Left lobe of liver (tissue), 2 donors: ENCODE measurements around the gene LAMB4. TPM values are rescaled to one million over a fixed set of nuclear protein-coding genes. Genes with fewer than 3 reads are reported as not detected.

Experiments used
- ATAC-seq: fragments of 200-7000 bp; cut with Tn5 transposase; one replicate; pipeline ENCODE4 v1.9.1; 2020; ENCODE audit warnings: mild to moderate bottlenecking, moderate library complexity
- DNase-seq: peaks from one replicate; pipeline ENCODE4 v3.0.0-alpha.2; 2020; ENCODE audit warnings: low spot score
- total RNA-seq: library from RNA; stranded (reverse); gene quantifications from one replicate; pipeline ENCODE4 v1.2.1, GENCODE V29; 2021
- donor health status: DM: no; HTN: no; CAD: no; lungs with moderate emphysema.
- donor health status: DM: no; HTN: yes; CAD: no.

Gene LAMB4, protein sequence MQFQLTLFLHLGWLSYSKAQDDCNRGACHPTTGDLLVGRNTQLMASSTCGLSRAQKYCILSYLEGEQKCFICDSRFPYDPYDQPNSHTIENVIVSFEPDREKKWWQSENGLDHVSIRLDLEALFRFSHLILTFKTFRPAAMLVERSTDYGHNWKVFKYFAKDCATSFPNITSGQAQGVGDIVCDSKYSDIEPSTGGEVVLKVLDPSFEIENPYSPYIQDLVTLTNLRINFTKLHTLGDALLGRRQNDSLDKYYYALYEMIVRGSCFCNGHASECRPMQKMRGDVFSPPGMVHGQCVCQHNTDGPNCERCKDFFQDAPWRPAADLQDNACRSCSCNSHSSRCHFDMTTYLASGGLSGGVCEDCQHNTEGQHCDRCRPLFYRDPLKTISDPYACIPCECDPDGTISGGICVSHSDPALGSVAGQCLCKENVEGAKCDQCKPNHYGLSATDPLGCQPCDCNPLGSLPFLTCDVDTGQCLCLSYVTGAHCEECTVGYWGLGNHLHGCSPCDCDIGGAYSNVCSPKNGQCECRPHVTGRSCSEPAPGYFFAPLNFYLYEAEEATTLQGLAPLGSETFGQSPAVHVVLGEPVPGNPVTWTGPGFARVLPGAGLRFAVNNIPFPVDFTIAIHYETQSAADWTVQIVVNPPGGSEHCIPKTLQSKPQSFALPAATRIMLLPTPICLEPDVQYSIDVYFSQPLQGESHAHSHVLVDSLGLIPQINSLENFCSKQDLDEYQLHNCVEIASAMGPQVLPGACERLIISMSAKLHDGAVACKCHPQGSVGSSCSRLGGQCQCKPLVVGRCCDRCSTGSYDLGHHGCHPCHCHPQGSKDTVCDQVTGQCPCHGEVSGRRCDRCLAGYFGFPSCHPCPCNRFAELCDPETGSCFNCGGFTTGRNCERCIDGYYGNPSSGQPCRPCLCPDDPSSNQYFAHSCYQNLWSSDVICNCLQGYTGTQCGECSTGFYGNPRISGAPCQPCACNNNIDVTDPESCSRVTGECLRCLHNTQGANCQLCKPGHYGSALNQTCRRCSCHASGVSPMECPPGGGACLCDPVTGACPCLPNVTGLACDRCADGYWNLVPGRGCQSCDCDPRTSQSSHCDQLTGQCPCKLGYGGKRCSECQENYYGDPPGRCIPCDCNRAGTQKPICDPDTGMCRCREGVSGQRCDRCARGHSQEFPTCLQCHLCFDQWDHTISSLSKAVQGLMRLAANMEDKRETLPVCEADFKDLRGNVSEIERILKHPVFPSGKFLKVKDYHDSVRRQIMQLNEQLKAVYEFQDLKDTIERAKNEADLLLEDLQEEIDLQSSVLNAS (N-terminal part only)
- total RNA-seq = not detected

DNA sequence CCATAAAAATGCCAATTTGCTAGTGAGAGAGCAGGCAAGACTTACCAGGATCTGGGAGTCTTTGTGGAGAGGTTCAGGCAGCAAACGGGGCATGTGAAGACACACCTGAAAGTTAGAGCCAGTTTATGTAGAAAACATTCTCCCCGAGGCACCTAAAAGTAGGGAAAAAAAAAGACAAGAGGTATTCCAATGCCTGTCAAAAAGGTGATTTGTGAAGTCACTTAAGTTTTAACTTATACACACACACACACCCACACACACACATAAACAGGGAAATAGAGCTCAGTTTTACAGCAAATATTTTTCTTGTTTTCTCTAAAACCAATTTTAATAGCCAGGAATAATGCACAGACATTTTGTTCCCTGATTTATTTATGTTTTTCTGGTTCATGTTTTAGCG, at the start of gene LAMB4:
Gene LAMB4, minus strand, starts transcription at position 101 of the 400 bp plus-strand sequence. CDS start 7,197 bp downstream, outside the sequence.
- DNase-seq (no peak), ATAC-seq (no peak)

DNA sequence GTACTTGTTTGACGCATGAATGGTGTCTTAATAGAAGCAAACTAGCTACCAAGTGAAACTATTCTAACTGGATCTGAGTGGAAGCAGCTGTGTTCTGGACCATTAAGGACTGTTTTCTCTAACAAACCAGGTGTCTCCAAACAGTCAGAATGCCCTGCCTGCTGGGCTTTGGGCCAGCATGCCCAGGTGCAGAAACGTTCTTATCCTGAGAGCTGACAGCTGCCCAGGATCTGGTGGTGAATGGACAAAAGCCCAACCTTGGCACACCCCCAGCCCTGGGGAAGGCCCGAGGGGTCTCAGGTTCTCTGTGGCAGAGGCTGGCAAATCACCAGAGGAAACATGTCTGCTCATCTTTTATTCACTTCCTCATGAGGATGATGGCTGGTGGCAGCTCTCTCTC, 48.2 kb upstream of the LAMB4 start:
- DNase-seq = no peak

DNA sequence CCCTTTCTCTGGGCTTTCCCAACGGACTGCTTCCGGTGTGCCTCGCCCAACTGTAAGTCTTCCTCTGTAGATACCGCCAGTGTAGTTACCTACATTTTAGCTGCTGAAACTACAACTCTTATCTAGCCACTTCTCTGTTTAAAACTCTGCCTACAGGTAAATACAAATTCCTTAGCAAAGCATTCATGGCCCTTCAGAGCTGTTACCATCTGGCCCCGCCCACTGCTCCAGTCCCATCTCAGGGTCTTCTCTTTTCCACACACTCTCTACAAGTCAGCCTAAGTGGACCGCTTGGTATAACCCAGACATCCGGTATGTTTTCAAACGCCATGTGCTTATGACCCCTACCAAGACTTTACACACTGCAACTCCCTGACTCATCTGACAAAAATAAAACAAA, 41.0 kb upstream of the LAMB4 start:
- DNase-seq = no peak
- ATAC-seq = no peak

More for the DNA sequence above, 48.2 kb upstream of the LAMB4 start:
- ATAC-seq = no peak

DNA sequence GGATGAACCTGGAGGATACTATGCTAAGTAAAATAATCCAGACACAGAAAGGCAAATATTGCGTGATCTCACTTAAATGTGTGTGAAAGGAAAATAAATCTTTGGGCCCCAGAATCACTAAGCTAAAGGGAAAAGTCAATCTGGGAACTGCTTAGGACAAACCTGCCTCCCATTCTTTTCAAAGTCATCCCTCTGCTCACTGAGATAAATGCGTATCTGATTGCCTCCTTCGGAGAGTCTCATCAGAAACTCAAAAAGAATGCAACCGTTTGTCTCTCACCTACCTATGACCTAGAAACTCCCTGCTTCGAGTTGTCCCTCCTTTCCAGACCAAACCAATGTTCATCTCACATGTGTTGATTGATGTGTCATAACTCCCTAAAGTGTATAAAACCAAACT, 40.1 kb upstream of the LAMB4 start:
- ATAC-seq (no peak), DNase-seq (no peak)

- DNase-seq = no peak
- ATAC-seq = no peak
Measured at GRCh38 chr7:108167460-108167859, 37.3 kb upstream of the LAMB4 start.

DNA sequence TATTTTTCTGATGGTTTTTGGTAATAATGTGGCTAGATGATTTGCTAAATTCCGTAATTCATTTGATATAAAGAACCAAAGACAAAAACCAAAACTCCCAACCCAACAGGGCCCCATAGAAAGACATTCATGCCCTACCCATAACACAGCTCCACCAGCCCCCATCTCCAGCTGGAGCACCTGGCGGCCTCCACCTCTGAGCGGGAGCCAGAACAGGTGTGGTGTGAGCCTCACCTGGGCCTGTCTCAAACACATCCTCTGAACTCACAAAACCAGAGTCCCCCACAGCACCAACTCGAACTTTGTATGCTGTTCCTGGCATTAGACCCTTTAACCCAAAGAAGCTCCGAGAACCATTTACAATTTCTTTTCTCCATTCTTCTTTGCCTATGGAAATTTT, 36.5 kb upstream of the LAMB4 start:
- DNase-seq (no peak), ATAC-seq (no peak)

GRCh38 chr7:108165723-108166122, 35.6 kb upstream of the LAMB4 start:
- ATAC-seq = no peak

GRCh38 chr7:108164946-108165345, 34.8 kb upstream of the LAMB4 start:
- no peak for DNase-seq

More at GRCh38 chr7:108165723-108166122, 35.6 kb upstream of the LAMB4 start:
- DNase-seq = no peak

GRCh38 chr7:108164342-108164741, 34.2 kb upstream of the LAMB4 start:
- no peak for DNase-seq
- peak; percentile 84 for ATAC-seq

More at GRCh38 chr7:108164946-108165345, 34.8 kb upstream of the LAMB4 start:
- ATAC-seq = no peak

GRCh38 chr7:108158776-108159175, 28.6 kb upstream of the LAMB4 start:
- DNase-seq (no peak), ATAC-seq (no peak)

DNA sequence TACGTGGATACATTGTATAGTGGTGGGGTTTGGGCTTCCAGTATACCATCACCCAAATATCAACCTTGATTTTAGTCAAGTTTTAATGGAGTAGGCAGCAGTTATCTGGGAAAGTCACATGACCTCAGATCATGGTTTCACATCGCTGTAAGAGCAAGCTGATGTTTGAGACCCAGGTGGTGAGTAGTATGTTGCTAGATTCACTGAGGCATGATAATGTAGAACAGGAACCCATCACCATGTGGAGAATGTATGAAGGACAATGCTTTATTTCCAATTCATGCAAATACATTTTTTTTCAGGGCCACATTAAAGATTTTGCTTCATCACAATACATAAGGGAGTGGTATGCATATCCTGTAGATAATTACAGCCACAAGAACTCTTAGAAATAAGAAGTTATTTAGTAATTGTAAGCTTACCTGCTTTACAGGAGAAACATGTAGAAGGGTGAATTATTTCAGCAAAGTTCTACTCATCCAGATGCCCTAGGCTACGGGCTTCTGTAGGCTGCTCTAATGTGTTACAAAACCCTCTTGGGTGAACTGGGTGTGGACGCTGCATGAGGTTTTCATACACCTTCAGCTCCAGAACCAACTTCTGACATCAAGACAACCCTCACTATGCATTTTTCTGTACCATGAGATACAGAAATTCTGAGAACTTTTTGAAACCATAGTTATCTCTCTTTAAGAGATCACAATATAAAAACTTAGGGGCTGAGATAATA, 27.6 kb upstream of the LAMB4 start:
- DNase-seq = no peak
- ATAC-seq = no peak

- ATAC-seq = no peak
Measured at GRCh38 chr7:108156897-108157605, 26.9 kb upstream of the LAMB4 start.

DNA sequence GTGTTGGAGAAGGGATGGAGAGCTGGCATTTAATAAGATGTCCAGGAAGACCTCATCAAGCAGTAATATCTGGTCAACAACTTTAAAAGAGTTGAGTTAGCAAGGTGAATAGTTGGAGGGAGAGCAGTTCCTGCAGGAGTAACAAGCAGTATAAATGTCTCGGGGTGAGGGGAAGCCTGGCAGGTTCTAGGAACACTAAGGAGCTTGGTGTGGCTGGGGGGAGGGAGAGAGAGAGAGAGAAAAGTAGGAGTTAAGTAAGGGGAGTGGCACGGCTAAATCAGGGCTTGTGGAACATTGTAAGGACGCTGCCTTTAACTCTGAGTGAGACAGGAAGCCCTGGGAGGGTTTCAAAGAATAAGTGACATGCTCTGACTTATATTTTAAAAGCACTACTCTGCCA, 22.0 kb upstream of the LAMB4 start:
- no peak for ATAC-seq
- no peak for DNase-seq

More at GRCh38 chr7:108156897-108157605, 26.9 kb upstream of the LAMB4 start:
- DNase-seq = no peak

- DNase-seq = no peak
- no peak for ATAC-seq
Measured at GRCh38 chr7:108149908-108150307, 19.7 kb upstream of the LAMB4 start.

DNA sequence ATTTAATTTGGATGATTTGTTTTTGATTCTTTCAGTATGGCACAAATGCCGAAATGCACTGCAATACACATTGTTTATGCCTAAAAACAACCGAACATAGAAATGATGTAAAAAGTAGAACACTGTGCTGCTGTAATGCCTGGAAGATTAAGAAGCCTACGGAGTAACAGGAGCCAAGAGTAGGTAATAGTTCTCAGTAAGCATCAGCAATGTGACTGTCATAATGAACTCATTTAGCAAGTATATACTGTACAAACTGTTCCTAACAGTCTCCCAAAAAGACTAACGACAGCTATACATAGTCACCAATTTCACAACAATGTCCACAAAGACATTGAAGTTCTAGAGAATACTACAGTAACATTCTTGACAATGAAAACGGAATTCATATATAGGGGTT, 19.0 kb upstream of the LAMB4 start:
- DNase-seq = no peak
- no peak for ATAC-seq

GRCh38 chr7:108147031-108147563, 16.9 kb upstream of the LAMB4 start:
- peak; percentile 81 for ATAC-seq
- peak; percentile 50 for DNase-seq

GRCh38 chr7:108146070-108146842, 16.1 kb upstream of the LAMB4 start:
- ATAC-seq = peak; percentile 93
- DNase-seq = peak; percentile 67

DNA sequence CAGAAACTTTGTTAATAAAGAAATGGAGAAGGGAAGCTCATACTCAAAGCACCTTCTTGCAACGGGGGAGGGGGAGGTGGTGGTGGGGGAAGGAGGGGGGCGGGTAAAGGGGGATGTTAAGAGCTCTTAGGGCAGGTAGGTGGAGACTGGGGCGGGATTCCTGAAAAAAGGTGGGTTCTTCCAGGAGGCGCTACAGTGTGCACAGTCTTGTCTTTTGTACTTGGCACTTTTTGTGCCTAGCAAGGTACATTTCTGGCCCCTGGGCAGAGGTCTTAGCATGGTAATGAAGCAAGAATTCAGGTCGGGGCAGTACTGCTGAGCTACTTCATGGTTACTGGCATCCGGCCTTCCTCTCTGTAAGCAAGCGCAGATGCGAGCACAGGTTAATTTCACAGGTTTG, 15.2 kb upstream of the LAMB4 start:
- no peak for DNase-seq

More for the DNA sequence above, 15.2 kb upstream of the LAMB4 start:
- no peak for ATAC-seq
